ENCODE results near the gene HBEGF.
A peak's percentile ranks its signal among the peaks of the same experiment; 100 is the strongest.

DNA sequence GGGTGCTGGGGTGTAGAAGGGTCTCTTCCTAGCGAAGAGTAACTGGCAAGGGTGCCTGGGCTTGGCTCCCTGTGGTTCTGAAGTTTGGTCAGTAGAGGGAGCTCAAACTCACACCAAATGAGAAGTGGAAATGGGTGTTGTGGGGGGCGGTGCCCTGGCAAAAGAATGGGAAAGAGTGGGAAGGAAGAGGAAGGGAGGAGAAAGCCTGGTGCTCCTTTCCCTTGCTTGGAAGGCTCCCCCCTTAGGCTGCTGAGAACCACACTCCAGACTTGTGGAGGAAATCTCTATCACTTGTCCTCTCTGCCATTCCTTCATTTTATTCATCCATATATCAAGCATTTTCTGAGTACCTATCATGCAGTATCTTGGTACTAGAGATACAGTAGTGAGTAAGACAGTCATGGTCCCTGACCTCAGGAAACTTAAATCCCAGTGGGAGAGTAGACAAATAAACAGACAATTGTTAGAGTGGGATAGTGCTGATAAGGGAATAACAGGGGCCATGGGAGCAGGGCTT is 26.6 kb upstream of the HBEGF start:
- TF ChIP-seq, protein P1, sequence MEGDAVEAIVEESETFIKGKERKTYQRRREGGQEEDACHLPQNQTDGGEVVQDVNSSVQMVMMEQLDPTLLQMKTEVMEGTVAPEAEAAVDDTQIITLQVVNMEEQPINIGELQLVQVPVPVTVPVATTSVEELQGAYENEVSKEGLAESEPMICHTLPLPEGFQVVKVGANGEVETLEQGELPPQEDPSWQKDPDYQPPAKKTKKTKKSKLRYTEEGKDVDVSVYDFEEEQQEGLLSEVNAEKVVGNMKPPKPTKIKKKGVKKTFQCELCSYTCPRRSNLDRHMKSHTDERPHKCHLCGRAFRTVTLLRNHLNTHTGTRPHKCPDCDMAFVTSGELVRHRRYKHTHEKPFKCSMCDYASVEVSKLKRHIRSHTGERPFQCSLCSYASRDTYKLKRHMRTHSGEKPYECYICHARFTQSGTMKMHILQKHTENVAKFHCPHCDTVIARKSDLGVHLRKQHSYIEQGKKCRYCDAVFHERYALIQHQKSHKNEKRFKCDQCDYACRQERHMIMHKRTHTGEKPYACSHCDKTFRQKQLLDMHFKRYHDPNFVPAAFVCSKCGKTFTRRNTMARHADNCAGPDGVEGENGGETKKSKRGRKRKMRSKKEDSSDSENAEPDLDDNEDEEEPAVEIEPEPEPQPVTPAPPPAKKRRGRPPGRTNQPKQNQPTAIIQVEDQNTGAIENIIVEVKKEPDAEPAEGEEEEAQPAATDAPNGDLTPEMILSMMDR (IDR thresholded peaks at IDR 0.05; ENCODE audit: insufficient read depth, low read length): peak; percentile 60
- TF ChIP-seq, protein P2, sequence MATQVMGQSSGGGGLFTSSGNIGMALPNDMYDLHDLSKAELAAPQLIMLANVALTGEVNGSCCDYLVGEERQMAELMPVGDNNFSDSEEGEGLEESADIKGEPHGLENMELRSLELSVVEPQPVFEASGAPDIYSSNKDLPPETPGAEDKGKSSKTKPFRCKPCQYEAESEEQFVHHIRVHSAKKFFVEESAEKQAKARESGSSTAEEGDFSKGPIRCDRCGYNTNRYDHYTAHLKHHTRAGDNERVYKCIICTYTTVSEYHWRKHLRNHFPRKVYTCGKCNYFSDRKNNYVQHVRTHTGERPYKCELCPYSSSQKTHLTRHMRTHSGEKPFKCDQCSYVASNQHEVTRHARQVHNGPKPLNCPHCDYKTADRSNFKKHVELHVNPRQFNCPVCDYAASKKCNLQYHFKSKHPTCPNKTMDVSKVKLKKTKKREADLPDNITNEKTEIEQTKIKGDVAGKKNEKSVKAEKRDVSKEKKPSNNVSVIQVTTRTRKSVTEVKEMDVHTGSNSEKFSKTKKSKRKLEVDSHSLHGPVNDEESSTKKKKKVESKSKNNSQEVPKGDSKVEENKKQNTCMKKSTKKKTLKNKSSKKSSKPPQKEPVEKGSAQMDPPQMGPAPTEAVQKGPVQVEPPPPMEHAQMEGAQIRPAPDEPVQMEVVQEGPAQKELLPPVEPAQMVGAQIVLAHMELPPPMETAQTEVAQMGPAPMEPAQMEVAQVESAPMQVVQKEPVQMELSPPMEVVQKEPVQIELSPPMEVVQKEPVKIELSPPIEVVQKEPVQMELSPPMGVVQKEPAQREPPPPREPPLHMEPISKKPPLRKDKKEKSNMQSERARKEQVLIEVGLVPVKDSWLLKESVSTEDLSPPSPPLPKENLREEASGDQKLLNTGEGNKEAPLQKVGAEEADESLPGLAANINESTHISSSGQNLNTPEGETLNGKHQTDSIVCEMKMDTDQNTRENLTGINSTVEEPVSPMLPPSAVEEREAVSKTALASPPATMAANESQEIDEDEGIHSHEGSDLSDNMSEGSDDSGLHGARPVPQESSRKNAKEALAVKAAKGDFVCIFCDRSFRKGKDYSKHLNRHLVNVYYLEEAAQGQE (IDR thresholded peaks at IDR 0.05; ENCODE audit: insufficient replicate concordance, low read depth): no peak
- TF ChIP-seq POLR2AphosphoS5 (IDR thresholded peaks at IDR 0.05; ENCODE audit: low read depth): no peak

Measured in HL-60 (cell line).